C4-2B (cell line): ENCODE data around the gene SLC2A5.
"Not testable (repeated sequence)": the region's sequence is repeated elsewhere in the genome, so short reads cannot be mapped to it uniquely, and the experiment has no call there.

Source experiments
- H3K27ac ChIP-seq: fragments of 450-650 bp; 2 replicates; pipeline ENCODE4 v1.5.1; 2017
- ZFX ChIP-seq: fragments of 450-650 bp; IDR thresholded peaks from 2 replicates; pipeline ENCODE4 v1.6.1; 2017
- TF ChIP-seq, protein P1 (sequence below): fragments of 450-650 bp; conservative IDR thresholded peaks from 2 replicates; pipeline ENCODE4 v1.5.1; 2017; ENCODE audit warnings: mild to moderate bottlenecking

SLC2A5 gene

DNA sequence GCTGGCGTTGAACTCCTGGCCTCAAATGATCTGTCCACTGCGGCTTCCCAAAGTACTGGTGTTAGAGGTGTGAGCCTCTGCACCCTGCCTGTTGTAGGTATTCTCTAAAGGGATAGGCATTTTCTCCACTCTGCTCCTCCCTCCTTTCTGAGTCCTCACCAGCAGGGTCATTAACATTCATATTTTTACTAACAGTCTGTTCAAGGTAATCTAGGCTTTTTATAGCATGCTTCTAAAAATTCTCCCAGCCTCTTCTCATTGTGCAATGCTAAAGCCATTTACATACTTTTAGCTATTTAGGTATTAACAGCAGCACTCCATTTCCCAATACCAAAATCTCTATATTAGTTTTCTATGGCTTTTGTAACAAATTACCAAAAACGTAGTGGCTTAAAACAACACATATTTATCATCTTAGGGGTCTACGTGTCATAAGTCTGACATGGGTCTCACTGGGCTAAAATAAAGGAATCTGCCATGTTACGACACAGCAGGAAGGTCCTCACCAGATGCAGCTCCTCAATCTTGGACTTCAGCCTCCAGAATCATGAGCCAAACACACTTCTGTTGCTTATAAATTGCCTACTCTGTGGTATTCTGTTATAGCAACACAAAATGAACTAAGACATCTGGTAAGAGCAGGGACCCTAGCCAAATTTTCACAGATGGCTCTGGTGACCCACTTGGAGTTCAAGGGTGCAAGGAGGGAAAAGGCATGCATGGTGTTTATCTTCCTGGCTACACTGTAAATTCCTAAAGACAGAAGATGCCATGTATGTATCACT lies 40.3 kb downstream of the SLC2A5 start:
- TF ChIP-seq ZFX, result no peak
- TF ChIP-seq, protein P1, sequence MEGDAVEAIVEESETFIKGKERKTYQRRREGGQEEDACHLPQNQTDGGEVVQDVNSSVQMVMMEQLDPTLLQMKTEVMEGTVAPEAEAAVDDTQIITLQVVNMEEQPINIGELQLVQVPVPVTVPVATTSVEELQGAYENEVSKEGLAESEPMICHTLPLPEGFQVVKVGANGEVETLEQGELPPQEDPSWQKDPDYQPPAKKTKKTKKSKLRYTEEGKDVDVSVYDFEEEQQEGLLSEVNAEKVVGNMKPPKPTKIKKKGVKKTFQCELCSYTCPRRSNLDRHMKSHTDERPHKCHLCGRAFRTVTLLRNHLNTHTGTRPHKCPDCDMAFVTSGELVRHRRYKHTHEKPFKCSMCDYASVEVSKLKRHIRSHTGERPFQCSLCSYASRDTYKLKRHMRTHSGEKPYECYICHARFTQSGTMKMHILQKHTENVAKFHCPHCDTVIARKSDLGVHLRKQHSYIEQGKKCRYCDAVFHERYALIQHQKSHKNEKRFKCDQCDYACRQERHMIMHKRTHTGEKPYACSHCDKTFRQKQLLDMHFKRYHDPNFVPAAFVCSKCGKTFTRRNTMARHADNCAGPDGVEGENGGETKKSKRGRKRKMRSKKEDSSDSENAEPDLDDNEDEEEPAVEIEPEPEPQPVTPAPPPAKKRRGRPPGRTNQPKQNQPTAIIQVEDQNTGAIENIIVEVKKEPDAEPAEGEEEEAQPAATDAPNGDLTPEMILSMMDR, result no peak
- no peak overlapping the region for H3K27ac ChIP-seq

DNA sequence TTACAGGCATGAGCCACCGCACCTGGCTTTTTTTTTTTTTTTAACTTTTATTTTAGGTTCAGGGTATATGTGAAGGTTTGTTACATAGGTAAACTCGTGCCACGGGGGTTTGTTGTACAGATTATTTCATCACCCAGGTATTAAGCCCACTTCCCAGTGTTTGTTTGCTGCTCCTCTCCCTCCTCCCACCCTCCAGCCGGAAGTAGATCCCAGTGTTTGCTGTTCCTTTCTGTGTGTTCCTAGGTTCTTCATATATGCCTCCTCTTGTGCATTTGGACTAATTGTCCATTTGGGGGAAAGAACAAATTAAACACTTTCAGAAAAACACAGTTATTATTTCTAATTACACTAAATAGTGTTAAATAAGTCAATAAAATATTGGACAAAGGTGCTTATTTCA lies 42.1 kb downstream of the SLC2A5 start:
- TF ChIP-seq, protein P1, result no peak
- no peak for TF ChIP-seq ZFX
- peak overlapping the region; percentile 51 for H3K27ac ChIP-seq

DNA sequence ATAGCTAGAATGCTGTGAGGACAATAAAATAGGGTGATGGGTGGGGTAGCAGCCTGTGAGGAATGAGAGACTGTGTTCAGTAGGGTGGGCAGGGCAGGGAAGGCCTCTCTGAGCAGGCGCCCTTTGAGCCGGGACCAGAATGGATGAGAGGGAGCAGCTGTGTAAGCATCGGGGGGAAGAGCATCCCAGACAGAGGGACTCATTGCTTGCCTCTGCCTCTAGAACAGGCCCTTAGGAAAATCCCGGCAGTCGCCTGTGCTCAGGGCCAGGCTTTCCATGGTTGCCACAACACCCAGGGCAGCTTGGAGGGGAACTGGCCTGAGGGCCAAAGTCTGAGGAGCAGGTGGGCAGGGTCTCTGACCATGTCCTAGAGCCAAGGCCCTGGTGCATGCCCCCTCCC lies 44.0 kb downstream of the SLC2A5 start:
- no peak overlapping the region for H3K27ac ChIP-seq
- TF ChIP-seq, protein P1, result no peak
- TF ChIP-seq ZFX, result no peak

DNA sequence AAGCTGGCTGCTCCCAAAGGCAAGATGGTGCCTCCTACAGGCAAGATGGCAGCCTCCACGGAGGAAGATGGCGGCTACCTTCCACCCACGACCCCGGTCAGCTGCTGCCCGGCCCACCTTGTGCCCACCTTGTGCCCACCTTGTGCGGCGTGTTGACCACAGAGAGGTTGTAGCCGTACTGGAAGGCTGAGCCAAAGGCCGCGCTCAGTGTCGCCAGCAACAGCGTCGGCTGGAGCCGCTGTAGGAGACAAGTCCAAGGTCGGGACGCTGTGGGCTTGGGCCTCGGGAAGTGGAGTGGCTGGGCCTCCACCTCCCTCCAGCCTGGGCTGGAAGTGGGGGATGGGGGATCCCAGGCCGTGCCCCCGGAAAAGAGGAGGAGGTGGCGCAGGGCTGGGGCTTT lies 44.6 kb downstream of the SLC2A5 start:
- no peak overlapping the region for H3K27ac ChIP-seq
- no peak for TF ChIP-seq ZFX
- TF ChIP-seq, protein P1, result no peak

DNA sequence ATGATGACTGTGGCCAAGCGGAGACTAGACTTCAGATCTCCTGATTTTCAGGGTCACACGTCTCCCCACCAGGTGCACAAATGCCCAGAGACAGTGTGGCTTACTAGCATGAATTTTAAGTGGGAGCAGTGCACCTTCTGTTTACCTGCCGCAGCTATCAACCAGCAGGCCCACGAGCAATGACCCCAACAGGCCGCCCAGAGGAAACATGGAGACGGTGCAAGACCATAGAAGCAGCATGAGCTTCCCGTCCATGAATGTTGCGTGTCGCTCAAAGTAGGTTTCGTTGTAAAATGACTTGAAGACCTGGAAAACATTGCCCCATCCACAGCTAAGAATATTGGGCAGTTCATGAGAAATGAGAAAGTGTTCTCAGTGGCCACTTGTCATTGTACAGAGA lies 46.7 kb downstream of the SLC2A5 start:
- H3K27ac ChIP-seq, result no peak overlapping the region
- TF ChIP-seq ZFX, result no peak
- TF ChIP-seq, protein P1, result no peak

DNA sequence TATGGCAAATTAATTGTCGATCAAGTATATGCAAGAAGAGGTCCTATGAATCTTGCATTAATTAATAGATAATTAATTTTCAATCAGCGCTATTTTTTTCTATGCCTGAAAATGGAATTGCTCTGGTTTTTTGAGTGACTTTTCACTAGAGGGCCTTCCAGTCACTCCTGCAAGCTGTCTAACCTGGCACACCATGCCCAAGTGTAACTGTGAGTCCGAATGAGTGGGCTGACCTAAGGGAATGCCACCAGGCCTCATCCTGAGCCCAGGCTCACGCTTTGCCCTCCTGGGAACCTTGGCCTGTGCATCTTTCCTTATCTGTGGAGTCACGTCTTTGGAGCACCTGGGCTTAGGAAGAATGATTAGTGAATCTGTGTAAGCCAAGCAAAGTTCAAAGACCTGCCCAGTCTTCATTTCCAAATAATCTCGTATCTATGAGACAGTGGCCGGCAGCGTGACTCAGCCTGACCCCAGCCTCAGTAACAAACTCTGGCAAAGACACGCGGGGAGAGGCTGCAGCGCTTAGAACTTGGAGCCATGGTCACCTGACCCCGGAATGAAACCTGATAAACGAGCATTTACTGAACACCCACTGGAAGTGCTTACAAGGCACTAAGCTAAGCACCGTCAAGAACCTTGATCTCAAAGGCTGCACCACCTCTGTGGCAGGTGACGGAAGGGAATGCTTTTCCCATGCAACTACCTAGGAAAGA lies 47.3 kb downstream of the SLC2A5 start:
- H3K27ac ChIP-seq, result not testable (repeated sequence)

DNA sequence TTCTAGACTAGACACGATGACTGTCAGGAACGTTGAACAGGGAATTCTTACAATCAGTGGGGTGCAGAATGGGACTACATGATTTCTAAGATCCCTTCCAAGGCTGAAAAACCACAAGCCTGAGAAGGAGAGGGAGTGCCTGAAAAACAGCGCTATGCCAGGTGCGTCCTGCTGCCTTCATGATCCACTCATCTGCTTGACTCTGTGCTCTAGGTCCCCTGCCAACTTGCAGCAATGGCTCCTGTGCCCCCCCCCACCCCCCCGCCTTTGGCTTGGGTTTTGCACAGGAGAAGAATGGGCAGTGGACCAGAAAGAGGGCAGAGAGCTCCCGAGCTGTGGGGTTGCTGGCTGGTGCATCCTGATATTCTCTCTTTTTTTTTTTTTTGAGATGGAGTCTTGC lies 49.1 kb downstream of the SLC2A5 start:
- TF ChIP-seq, protein P1, result no peak
- TF ChIP-seq ZFX, result no peak
- no peak overlapping the region for H3K27ac ChIP-seq

DNA sequence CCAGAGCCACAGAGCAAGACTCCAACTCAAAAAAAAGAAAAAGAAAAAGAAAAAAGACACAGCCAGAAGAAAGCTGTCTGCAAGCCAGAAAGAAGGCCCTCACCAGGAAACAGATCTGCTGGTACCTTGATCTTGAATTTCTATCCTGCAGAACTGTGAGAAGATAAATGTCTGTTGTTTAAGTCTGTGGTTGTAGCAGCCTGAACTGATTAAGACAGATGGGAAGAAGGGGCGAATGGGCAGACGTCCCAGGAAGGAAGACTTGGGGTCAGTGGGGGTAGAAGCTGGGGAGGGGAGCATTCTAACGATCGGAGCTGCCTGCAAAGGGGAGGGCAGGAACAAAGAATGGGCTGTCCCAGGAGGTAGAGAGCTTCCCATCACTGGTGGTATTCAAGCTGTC lies 49.5 kb downstream of the SLC2A5 start:
- H3K27ac ChIP-seq, result no peak overlapping the region
- no peak for TF ChIP-seq ZFX
- TF ChIP-seq, protein P1, result no peak
